NCI-H1092 (cell line): ENCODE results near the gene ELMO1.

ENCODE experiments used
- DNase-seq: peaks from one replicate; lab custom pipeline; 2025; lab: John Stamatoyannopoulos, UW

ELMO1 gene

DNA sequence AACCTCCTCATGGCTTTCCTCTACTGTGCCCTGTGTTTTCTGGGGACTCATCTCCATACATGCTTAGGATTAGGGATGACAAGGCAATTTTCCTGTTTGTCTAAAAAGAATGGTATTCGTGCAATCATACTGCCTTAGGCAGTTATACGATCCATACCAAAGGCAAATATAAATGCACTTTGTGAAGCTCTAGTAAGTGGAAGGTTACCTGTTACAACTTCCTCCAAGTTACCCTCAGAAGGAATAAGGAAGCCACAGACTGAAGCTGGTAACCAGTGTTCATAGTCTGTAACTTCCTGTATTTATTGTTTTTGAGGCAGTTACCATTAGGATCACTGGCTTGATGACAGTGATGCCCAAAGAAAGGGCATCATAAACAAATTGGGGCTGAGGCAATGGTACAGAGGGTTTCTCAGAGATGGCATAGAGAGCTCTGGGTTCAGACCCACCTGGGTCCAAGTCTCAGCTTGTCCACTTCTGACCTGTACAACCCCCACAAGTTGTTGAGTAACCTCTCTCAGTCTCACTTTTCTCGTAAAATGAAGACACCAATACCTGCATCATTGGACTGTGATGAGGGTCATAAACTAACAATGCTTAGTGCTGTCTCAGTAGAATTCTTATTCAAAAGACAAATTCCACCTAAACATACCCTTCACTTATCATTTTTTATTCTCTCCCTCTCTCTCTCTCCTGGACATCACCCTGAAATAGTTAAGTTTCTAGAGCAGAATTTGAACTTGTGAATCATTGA is 138.2 kb downstream of the ELMO1 start:
- no peak for DNase-seq

DNA sequence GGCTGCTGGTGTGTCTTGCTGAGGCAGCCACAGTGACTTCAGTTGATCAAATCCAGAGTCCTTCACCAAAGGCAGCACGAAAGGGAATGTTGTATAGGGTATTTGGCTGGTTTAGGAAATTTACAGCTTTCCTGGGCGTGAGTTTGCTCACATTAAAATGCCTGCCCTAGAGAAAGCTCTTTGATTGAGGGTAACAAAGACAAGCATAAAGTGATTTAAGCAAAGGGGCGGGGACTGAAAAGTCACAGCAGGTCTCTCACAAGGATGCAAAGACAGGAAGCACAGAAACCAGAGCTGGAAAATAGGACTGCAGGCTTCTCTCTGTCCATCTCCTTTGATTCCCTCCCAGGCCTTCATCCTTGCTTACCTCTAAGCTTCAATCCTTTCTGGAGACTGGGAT is 139.2 kb downstream of the ELMO1 start:
- DNase-seq, result no peak

DNA sequence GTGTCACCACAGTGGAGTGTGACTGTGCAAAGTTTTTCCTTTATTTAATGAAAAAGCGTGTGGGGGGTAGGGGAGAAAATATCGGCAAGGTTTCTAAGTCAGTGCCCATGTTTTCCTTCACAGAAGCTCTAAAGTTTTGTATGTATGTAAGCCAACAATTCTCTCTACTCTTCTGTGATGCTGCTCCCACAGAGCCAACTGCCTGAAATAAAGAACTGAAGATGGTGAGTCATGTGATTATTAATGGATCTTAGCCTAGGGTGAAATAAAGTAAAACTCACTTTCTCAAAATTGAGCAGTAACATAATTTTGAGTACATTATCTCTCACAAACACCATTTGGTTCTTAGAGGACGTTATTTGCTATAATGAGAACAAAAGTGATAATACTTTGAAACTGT is 143.7 kb downstream of the ELMO1 start:
- DNase-seq, result no peak

DNA sequence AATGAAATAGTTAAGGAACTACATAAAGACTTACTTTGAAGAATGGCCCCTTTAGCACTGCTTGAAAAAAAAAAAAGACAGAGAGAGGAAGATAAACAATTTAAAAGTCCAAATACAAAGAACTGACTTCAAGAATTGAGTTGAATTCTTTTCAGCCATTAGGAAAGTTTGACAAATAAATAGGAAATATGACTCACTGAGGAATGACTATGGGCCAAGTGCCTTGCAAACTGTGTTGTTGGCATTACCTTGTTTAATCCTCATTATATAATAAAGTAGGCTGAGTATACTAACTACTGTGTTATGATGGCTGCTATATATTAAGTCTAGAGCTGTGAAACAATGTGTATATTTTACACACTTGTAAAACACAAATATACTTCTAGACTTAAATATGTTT is 151.1 kb downstream of the ELMO1 start:
- DNase-seq, result no peak

DNA sequence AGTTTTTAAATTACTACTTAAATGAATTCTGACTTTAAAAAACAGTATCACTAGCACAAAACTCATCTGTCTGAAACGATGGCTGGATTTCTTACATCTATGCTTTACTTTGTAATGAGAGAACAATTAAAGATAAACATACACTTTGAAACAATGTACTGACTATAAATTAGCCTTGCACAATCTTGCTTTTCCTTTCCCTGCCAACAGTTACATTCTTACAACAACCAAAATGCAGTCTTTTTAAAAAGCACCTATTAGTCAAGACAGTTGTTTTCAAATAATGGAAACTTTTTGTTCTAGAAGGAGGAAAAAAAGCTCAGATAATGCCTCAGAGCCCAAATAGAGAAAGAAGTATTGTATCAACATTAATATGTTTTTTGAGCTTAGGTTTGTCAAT is 153.3 kb downstream of the ELMO1 start:
- DNase-seq, result no peak

DNA sequence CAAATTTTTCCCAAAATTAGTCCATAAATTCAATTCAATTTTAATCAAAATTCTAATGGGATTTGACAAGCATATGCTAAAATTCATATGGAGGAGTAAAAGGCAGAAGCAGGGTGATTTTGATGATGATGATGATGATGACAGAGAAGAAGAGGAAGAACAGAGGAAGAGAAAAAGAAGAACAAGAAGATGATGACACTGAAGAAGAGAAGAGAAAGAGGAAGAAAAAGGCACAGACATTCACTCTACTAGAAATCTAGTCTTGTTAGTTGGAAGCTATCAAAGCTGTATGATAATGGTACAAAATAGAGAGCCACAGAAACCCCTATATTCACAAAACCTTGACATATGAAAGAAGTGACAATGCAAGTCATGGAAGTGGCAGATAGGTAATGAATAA is 157.9 kb downstream of the ELMO1 start:
- no peak for DNase-seq

DNA sequence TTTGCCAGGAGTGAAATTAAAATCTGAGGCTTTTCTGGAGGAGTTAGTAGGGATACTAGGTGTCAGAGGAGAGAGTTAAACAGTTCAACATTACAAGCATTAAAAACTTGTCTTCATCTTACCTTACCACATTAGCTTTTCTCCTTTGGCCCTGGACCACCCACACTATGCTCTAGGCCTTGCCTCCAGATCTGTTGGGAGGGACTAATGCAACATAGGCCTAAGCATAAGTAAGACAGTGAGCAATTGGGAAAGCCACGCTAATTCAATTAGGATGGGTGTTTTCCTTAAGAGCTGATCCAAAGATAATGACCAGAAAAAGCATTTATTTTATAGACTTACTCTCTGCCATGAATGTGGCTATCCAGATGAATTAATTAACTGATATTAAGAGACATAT is 158.9 kb downstream of the ELMO1 start:
- no peak for DNase-seq

DNA sequence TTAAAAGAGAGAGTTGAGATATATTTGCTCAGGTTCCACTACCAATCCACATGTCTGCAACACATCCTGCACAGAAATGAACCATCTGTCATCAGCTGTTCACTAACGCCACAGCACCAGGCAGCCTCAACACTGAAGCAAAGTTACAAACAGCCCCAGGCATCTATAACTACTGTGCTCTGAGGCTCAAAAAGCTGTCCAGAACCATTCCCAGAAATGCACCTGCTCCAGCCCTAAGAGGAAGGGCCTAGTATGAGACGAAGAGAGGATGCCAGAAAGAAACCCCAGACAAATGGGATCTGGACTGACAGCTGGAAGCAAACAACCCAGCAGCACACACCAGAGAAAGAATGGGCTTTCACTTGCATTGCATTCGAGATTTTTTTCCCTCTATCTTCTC is 159.3 kb downstream of the ELMO1 start:
- no peak for DNase-seq

DNA sequence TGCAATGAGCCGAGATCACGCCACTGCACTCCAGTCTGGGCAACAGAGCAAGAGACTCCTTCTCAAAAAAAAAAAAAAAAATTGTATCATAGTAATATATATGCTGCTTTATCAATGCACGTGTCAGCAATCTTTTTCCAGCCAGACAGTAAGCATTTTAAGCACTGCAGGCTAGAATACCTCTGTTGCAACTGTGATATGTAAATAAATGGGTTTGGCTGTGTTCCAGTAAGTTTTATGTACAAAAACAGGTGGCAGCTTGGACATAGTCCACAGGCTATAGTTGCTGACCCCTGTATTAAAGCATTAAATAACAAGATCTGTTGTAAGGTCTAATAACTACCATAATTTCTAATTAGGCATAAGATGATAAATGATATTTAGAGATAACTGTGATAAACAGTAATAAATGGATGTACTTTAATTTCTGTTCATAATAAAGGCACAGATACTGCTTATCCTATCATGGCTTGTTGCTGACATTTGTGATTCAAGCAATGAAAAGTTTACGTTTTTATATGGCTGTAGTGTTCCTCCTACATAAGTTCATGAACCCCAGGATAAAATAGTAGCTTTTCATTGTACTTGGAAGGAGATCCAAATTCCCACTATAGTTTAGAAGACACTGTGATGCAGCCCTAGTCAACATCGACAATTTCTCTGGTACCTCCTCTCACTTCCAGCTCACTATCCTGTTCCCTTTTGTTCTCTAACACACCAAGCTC is 161.4 kb downstream of the ELMO1 start:
- DNase-seq, result peak; percentile 54

DNA sequence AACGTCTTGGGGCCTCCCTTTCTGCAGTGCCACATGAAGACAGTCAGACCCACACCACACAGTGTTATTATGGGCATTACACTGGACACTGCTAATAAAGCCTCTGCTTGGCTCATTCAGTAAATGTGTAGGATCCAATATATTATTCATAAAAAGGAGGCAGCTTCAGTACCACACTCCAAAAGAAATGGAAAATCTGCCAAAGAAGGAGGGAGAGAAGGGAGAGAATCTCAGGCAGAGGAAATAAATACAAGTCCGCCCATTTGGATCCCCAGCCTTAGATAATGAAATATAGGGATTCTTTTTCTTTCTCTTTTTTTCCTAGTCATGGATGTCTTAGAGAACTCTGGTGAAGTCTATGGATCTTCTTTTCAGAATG is 162.2 kb downstream of the ELMO1 start:
- DNase-seq, result no peak

DNA sequence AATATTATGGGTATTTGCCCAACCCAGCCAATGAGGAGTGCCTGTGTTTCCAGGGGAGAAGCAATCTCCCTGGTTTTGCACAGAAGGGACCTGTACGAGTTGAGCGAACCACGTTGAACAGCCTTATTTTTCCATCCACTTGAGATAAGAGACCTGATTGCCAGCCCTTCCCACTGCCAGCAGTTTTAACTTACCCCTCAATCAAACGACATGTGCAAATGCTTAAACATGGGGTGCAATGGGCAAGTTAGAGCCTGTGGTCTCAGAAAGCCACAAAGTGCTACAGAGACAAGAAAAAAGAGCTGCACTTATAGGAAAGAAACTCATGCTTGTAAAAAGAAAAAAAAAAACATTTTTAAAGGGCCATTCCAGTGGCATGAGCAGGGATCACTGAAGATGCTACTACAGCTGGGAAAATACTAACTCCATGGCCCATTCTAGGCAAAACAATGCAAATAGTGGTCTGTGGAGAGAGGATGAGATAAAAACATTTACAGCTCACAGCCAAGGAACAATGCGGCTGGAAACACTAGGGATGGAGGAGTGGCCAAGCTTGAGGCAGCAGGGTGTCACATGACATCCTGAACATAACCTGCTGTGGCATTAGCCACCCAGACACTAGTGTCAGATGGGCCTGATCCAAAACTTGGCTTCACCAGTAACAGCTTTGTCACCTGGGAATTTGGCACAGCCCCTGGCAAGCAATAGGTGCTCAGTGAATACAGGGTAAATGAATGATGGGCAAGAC is 162.8 kb downstream of the ELMO1 start:
- no peak for DNase-seq

DNA sequence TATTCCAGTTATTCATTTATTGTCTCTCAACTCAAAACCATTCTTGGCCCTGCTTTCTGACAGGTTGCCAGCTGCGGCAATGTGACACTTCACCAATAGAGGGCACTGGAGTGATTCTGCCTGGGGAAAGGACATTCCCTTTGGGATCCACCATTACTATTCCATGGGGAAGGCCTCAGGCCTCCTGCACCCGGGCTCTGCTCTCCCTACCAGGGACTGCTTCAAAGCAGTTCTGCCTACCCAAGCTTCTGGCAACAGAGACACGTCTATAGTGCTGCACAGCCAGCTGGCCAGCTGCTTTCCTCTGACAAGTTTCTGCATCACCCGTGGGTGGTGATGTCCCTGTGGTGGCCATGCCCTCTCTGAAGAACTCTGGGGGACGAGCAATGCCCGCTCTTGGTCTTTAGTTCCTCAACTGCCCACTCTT is 163.8 kb downstream of the ELMO1 start:
- DNase-seq, result peak; percentile 50

DNA sequence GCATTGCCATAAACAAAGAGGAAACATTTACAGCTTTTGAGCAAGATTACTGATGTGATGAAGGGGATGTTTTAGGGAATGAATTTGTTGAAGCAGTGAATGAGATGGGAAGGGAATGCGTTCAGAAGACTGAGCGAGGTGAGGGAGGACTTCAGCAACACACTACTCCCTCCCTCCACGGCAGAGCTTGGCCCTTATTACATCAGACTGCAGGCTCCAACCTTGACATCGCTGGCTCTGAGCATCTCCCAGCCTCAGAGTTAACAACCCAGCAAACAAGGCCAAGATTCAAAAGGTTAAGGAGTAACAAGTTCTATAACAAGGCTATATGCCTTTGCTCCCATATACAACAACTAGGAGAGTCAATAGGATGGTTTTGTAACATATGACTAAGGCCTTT is 164.4 kb downstream of the ELMO1 start:
- no peak for DNase-seq

DNA sequence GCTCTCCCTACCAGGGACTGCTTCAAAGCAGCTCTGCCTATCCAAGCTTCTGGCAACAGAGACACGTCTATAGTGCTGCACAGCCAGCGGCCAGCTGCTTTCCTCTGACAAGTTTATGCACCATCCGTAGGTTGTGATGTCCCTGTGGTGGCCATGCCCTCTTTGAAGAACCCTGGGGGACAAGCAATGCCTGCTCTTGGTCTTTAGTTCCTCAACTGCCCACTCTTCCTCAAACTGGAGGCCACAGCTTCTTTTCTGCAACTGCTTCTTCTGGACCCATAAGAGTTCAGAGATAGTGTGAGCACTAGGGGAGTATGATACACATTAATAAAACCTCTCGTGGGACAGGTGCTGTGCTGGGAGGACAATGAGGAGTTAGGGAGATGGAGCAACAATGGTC is 164.9 kb downstream of the ELMO1 start:
- no peak for DNase-seq

DNA sequence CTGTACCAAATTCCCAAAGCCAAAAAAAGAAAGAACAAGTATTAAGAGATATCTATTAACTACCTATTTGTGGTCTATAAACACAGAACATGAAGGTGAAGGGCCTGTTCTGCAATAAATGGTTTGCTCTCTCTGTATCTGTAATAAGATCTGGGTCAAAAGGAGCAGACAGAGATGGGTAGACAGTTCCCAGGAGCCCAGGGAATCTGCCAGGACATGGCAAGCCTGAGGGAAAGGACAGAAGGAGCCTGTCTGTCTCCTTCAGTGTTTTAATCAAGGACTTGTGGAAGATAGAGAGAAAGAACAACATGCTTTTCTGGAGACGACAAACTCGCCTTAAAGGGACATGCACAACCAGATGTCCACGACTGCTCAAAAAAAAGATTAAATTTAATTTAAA is 165.7 kb downstream of the ELMO1 start:
- DNase-seq, result no peak

DNA sequence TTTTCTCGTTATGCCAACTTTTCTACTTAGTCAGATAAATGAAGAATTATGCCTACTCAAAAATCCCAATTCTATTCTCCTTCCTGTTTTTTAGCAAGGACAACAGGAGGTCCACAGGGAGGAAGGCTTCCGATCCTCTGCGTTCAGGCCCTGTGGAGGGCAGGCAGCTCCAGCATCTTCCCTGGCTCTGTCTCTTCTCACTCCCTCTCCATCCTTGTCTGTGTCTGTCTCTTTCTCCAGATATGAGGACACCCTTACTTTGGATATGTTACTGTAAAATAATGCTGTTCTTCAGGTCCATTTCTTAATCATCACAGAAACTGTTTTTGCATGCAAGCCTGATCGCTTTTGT is 166.6 kb downstream of the ELMO1 start:
- DNase-seq, result no peak

DNA sequence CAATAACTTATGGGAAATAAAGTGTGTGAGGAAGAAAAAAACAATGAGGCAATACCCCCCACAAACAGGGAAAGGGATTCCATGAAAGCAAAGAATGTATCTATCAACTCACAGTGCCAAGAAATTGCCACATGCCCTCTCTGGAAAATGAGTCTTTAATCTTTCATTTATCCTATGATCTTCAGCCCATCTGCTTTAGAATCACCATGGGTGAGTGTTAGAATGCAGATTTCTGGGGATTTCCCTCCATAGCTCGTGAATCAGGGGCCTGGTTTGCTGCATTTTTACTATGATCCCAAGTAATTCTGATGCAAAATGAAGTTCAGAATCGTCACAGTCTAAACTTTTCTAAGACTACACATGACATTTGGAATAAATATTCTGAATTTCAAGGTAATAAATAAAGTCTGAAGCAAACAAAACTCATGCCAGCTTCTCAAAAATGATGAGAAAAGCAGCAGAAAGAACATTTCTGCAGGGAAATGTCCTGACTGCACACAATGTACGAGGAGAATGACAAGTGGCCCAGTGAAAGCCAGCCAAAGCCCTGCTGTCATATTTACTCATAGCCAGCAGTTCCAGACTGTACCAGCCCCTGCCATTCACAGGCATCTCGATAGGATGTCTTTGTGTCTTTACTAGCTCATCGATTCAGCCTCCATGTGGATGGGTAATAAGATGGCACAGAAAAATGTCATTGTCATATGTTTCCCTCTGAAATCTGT is 167.1 kb downstream of the ELMO1 start:
- DNase-seq, result no peak

DNA sequence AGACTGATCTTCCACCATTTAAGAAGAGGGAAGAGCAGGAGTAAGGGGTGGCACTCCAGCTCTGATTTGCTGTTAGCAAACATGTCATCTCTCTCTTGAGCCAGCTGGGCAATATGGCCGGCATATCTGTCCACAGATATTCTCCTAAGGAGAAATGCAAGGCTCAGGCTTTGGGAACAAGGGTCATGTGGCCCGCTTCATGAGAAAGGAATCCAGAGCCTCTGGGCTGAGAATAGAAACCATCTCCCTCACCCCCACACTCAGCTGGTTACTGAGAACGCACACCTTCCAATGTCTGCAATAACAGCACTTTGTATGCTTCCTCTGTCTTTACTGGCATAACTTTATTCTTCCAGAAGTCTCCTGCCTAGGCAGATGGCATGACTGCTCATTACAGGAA is 171.2 kb downstream of the ELMO1 start:
- no peak for DNase-seq

DNA sequence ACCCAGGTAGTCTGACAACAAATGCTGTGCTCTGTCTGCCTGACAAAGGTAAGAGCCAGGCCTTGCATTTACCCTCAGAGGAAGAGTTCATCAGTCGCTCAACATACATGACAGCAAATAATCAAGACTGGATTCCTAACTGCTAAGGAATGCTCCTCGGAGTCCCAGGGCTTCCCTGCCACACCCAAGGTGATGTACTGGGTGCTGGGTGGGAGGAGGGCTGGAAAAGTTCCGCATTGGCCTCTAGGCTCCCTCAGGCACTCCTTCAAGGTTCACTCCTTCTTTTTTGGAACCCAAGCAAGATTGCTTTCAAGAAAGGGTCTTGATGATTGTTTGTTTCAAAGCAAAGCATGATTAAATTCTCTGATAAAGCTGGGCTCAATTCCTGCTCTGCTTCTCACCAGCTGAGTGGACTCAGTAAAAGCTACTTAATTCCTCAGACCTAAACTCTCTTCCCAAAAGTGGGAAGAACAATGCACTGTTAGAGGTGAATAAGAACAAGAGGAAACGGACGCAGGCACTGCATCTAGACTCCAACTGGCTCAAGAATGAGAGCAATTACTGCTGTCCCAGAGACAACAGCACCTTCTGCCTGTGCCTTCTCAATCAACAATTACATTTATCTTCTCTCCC is 173.5 kb downstream of the ELMO1 start:
- no peak for DNase-seq

DNA sequence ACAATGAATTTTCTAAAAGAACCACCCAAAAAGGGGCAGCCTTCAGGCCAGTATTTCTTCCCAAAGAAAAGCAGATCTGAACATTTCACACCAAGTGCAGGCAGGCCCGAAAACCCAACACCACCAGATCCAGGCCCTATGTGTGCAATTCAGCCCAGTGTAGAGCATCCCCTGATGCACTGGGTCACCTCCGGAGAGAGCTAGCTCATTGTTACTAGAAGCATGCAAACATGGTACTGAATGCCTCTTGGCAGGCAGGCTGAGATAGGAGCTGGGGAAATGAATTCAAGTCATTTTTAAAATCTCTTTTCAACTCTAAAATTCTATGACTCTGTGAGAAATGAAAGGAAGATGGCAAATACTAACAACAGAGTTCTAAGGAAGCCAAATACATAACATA is 174.8 kb downstream of the ELMO1 start:
- DNase-seq, result no peak

DNA sequence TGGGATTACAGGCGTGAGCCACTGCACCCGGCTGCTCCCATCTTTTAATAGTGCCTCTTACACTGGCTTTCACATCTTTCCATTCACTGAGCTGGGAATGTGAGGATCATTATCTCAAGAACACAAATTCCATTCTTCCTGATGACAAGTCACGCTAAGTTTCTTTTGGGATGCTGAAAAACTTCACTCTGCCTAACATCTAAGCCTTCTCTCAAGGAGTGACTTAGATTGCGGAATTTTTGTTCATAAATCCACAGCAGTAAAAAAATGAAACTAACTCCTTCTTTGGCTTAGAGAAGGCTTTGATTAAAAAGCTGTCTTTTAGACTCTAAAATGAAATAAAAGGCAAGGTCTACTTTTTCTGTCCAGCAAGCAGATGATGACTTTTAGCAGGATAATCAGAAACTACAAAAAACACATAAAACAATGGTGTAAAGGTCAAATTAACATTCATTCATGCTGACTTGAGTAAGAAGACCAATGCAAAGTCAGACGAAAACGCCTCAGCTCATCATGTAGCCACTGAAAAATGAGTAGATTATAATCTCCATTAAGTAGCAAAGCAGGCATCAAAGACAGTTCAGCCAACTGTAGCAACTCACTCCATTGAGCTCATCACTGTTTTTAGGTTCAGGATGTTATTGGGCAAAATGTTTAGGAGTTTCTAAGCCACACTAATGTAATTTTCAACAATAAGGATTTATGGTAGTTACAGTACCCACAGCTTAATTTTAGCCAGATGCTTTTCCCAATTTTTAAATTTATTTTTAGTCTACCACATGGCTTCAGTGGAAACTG is 178.8 kb downstream of the ELMO1 start:
- DNase-seq, result no peak
